GM23338 (cell line): ENCODE results near the gene COLQ. TPM values are rescaled to one million over a fixed set of nuclear protein-coding genes. Genes with fewer than 3 reads are reported as not detected.
"Not testable (repeated sequence)": the region's sequence is repeated elsewhere in the genome, so short reads cannot be mapped to it uniquely, and the experiment has no call there.

Experiments used
- ATAC-seq: fragments of 200-7000 bp; cut with Tn5 transposase; 3 replicates; pipeline ENCODE4 v1.9.1; 2020
- DNase-seq: peaks from one replicate; pipeline ENCODE4 v3.0.0-alpha.2; 2015; ENCODE audit warnings: low spot score
- H2AFZ ChIP-seq: fragments of 200-600 bp; sonication (generic); 2 replicates; pipeline ENCODE4 v1.8.0; 2016; ENCODE audit warnings: antibody characterized with exemption, mild to moderate bottlenecking, moderate library complexity
- H3F3A ChIP-seq: fragments of 200-600 bp; sonication (generic); replicated peaks from 2 replicates; pipeline ENCODE4 v1.8.0; 2017; ENCODE audit warnings: antibody characterized with exemption, mixed run types, low read depth
- H3K27ac ChIP-seq: fragments of 200-600 bp; sonication (generic); 2 replicates; pipeline ENCODE4 v1.6.1; 2016; ENCODE audit warnings: low read depth
- H3K27me3 ChIP-seq: fragments of 200-600 bp; sonication (generic); 2 replicates; pipeline ENCODE4 v1.8.0; 2016; ENCODE audit warnings: mild to moderate bottlenecking, mixed run types, moderate library complexity; ENCODE audit not compliant: insufficient read depth
- H3K36me3 ChIP-seq: fragments of 200-600 bp; sonication (generic); 2 replicates; pipeline ENCODE4 v1.8.0; 2016; ENCODE audit warnings: mild to moderate bottlenecking; ENCODE audit not compliant: insufficient read depth
- H3K4me1 ChIP-seq: fragments of 200-600 bp; sonication (generic); 2 replicates; pipeline ENCODE4 v1.8.0; 2016; ENCODE audit warnings: mild to moderate bottlenecking, moderate library complexity; ENCODE audit not compliant: insufficient read depth
- H3K4me2 ChIP-seq: fragments of 200-600 bp; sonication (generic); 2 replicates; pipeline ENCODE4 v1.7.1; 2017; ENCODE audit warnings: mixed run types
- H3K4me3 ChIP-seq: fragments of 200-600 bp; sonication (generic); 2 replicates; pipeline ENCODE4 v1.6.1; 2016; ENCODE audit warnings: mixed run types
- H3K79me2 ChIP-seq: fragments of 200-600 bp; sonication (generic); replicated peaks from 2 replicates; pipeline ENCODE4 v1.8.0; 2017; ENCODE audit warnings: mild to moderate bottlenecking; ENCODE audit not compliant: insufficient read depth
- H3K9me2 ChIP-seq: fragments of 200-600 bp; sonication (generic); 2 replicates; pipeline ENCODE4 v1.8.0; 2017; ENCODE audit not compliant: insufficient read depth
- H4K20me1 ChIP-seq: fragments of 200-600 bp; sonication (generic); replicated peaks from 2 replicates; pipeline ENCODE4 v1.8.0; 2017; ENCODE audit warnings: mild to moderate bottlenecking; ENCODE audit not compliant: insufficient read depth
- H3K27ac Mint-ChIP-seq: 2 replicates; pipeline ENCODE4 v1.8.0; 2020; ENCODE audit warnings: inconsistent platforms, mild to moderate bottlenecking, moderate library complexity, mixed read lengths
- H3K27me3 Mint-ChIP-seq: 3 replicates; pipeline ENCODE4 v1.8.0; 2022; ENCODE audit warnings: low read depth, mild to moderate bottlenecking, moderate library complexity, mixed read lengths, inconsistent platforms; ENCODE audit not compliant: insufficient read depth, poor library complexity
- H3K36me3 Mint-ChIP-seq: 3 replicates; pipeline ENCODE4 v1.8.0; 2021; ENCODE audit warnings: low read depth, mild to moderate bottlenecking, inconsistent platforms, moderate library complexity, mixed read lengths
- H3K4me1 Mint-ChIP-seq: 3 replicates; pipeline ENCODE4 v1.8.0; 2020; ENCODE audit warnings: mild to moderate bottlenecking, inconsistent platforms, mixed read lengths
- H3K4me3 Mint-ChIP-seq: 3 replicates; pipeline ENCODE4 v1.8.0; 2021; ENCODE audit warnings: moderate library complexity, mild to moderate bottlenecking, inconsistent platforms, mixed read lengths
- H3K9me3 Mint-ChIP-seq: 3 replicates; pipeline ENCODE4 v1.8.0; 2020; ENCODE audit warnings: moderate library complexity, mild to moderate bottlenecking, inconsistent platforms, mixed read lengths
- CREB1 ChIP-seq: fragments of 250-450 bp; sonication (Bioruptor Pico); IDR thresholded peaks from 2 replicates; pipeline ENCODE4 v1.5.0; 2020; ENCODE audit warnings: low read depth, mild to moderate bottlenecking, moderate library complexity
- EZH2 ChIP-seq: fragments of 200-600 bp; sonication (generic); IDR thresholded peaks from one replicate; pipeline ENCODE4 v1.8.0; 2017; ENCODE audit warnings: antibody characterized with exemption, mild to moderate bottlenecking, low read depth; ENCODE audit not compliant: unreplicated experiment
- EZH2phosphoT487 ChIP-seq: fragments of 200-600 bp; sonication (generic); IDR thresholded peaks from one replicate; pipeline ENCODE4 v1.8.1; 2018; ENCODE audit warnings: antibody characterized with exemption; ENCODE audit not compliant: unreplicated experiment
- POLR2AphosphoS5 ChIP-seq: IDR thresholded peaks from 2 replicates; pipeline ENCODE4 v1.6.1; 2016; ENCODE audit warnings: antibody characterized with exemption, low read depth
- STAT1 ChIP-seq: IDR thresholded peaks from one replicate; pipeline ENCODE4 v1.6.1; 2016; ENCODE audit warnings: antibody characterized with exemption; ENCODE audit not compliant: unreplicated experiment
- polyA plus RNA-seq: library from polyadenylated mRNA; unstranded; fragments of >200 nt; fragmentation: Nextera tagmentation; extraction: Ambion mirVana; gene quantifications from 2 replicates; pipeline ENCODE4 v1.2.1, GENCODE V29; 2016
- total RNA-seq: library from RNA; depleted of rRNA; stranded (reverse); fragments of >200 nt; shearing (Covaris generic); gene quantifications from 2 replicates; pipeline ENCODE4 v1.2.3, GENCODE V29; 2014
- TF ChIP-seq, protein P1 (sequence below): IDR thresholded peaks from one replicate; pipeline ENCODE4 v1.6.1; 2018; ENCODE audit warnings: antibody characterized with exemption; ENCODE audit not compliant: unreplicated experiment
- TF ChIP-seq, protein P2 (sequence below): fragments of 250-450 bp; sonication (Bioruptor Pico); IDR thresholded peaks from 2 replicates; pipeline ENCODE4 v1.5.0; 2020; ENCODE audit warnings: mild to moderate bottlenecking, moderate library complexity

COLQ gene
- total and polyA plus RNA-seq, 2 experiments from 2014 or later: 0.78 to 2.0 TPM

DNA sequence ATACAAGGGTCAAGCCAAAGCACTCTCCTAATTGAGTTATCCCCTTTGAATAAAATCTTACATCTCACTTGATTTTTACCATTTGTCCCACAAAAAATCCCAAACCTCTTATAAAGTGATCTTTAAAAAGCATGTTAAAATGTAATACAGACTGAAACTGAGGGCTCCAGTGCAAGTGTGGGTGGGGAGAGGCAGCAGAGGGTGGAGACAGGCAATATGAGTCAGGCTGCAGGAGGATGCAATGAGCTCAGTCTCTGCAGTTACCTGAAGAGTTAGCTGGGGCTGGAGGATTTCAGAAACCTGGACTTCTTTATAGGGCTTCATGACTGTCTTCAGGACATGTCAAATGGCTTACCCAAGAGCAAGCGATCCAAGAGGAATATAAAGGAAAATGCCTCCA, 14.2 kb upstream of the COLQ start (continued):
- TF ChIP-seq, protein P1, sequence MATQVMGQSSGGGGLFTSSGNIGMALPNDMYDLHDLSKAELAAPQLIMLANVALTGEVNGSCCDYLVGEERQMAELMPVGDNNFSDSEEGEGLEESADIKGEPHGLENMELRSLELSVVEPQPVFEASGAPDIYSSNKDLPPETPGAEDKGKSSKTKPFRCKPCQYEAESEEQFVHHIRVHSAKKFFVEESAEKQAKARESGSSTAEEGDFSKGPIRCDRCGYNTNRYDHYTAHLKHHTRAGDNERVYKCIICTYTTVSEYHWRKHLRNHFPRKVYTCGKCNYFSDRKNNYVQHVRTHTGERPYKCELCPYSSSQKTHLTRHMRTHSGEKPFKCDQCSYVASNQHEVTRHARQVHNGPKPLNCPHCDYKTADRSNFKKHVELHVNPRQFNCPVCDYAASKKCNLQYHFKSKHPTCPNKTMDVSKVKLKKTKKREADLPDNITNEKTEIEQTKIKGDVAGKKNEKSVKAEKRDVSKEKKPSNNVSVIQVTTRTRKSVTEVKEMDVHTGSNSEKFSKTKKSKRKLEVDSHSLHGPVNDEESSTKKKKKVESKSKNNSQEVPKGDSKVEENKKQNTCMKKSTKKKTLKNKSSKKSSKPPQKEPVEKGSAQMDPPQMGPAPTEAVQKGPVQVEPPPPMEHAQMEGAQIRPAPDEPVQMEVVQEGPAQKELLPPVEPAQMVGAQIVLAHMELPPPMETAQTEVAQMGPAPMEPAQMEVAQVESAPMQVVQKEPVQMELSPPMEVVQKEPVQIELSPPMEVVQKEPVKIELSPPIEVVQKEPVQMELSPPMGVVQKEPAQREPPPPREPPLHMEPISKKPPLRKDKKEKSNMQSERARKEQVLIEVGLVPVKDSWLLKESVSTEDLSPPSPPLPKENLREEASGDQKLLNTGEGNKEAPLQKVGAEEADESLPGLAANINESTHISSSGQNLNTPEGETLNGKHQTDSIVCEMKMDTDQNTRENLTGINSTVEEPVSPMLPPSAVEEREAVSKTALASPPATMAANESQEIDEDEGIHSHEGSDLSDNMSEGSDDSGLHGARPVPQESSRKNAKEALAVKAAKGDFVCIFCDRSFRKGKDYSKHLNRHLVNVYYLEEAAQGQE: no peak

DNA sequence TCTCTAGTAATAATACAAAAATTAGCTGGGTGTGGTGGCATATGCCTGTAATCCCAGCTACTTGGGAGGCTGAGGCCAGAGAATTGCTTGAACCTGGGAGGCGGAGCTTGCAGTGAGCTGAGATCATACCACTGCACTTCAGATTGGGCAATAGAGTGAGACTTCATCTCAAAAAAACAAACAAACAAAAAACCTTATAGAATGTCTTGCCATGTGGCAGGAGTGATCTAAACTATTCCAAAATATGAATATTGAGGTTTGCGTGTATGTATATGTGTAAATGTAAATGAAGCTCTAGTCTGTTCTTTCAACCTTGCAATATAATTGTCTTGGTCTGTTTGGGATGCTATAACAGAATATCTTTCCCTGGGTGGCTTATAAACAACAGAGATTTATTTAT, 11.1 kb upstream of the COLQ start:
- not testable (repeated sequence) for H3K27ac Mint-ChIP-seq, H3K4me2 ChIP-seq, H3K36me3 Mint-ChIP-seq, DNase-seq, H3K27me3 Mint-ChIP-seq, H4K20me1 ChIP-seq, H3K9me3 Mint-ChIP-seq, H3K4me1 ChIP-seq, H3K9me2 ChIP-seq, H3K79me2 ChIP-seq, ATAC-seq, H2AFZ ChIP-seq, H3K36me3 ChIP-seq, H3K4me3 ChIP-seq, H3F3A ChIP-seq, H3K4me3 Mint-ChIP-seq, H3K27ac ChIP-seq, H3K27me3 ChIP-seq, H3K4me1 Mint-ChIP-seq

DNA sequence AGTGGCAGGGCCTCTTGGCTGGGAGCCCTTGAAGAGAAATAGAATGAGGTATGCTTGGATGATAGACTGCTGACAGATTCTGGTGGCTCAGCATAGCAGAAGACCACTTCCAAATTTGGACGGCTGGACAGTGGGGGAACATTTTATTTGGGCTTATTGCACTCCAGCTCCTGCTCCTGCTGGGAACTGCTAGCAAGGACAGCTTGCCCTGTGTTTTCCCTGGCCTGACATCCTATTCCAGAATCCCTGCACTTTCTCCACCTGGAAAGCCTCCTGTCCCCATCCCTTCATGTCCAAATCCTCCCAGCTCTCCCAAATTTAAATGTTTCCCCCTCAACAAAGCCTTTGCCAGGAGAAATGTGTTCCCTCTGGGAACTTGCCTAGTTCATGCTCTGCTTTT, 9.8 kb upstream of the COLQ start:
- H3K27ac ChIP-seq: no peak overlapping the region
- H3K9me3 Mint-ChIP-seq: no peaks in the 10 kb centered on the region; the same call in 2 of the 3 replicates
- no peaks in the 10 kb centered on the region for H3F3A ChIP-seq
- no peaks in the 10 kb centered on the region for H3K9me2 ChIP-seq
- no peaks in the 10 kb centered on the region for H3K36me3 ChIP-seq
- H3K4me1 Mint-ChIP-seq: peaks cover 6% of the 10 kb centered on the region; the same call in 2 of the 3 replicates
- DNase-seq (no peak), ATAC-seq (no peak)
- H2AFZ ChIP-seq: no peak overlapping the region
- no peaks in the 10 kb centered on the region for H4K20me1 ChIP-seq
- no peak overlapping the region for H3K4me2 ChIP-seq
- no peaks in the 10 kb centered on the region for H3K36me3 Mint-ChIP-seq
- no peaks in the 10 kb centered on the region for H3K4me1 ChIP-seq
- no peak overlapping the region for H3K27ac Mint-ChIP-seq
- no peaks in the 10 kb centered on the region for H3K27me3 ChIP-seq
- H3K79me2 ChIP-seq: no peaks in the 10 kb centered on the region
- H3K4me3 Mint-ChIP-seq: no peak overlapping the region
- no peak overlapping the region for H3K4me3 ChIP-seq
- no peaks in the 10 kb centered on the region for H3K27me3 Mint-ChIP-seq
- TF ChIP-seq STAT1 (no peak), EZH2 (no peak), POLR2AphosphoS5 (no peak), CREB1 (CRISPR knock-in tag) (no peak), EZH2phosphoT487 (no peak)
- TF ChIP-seq, protein P2, sequence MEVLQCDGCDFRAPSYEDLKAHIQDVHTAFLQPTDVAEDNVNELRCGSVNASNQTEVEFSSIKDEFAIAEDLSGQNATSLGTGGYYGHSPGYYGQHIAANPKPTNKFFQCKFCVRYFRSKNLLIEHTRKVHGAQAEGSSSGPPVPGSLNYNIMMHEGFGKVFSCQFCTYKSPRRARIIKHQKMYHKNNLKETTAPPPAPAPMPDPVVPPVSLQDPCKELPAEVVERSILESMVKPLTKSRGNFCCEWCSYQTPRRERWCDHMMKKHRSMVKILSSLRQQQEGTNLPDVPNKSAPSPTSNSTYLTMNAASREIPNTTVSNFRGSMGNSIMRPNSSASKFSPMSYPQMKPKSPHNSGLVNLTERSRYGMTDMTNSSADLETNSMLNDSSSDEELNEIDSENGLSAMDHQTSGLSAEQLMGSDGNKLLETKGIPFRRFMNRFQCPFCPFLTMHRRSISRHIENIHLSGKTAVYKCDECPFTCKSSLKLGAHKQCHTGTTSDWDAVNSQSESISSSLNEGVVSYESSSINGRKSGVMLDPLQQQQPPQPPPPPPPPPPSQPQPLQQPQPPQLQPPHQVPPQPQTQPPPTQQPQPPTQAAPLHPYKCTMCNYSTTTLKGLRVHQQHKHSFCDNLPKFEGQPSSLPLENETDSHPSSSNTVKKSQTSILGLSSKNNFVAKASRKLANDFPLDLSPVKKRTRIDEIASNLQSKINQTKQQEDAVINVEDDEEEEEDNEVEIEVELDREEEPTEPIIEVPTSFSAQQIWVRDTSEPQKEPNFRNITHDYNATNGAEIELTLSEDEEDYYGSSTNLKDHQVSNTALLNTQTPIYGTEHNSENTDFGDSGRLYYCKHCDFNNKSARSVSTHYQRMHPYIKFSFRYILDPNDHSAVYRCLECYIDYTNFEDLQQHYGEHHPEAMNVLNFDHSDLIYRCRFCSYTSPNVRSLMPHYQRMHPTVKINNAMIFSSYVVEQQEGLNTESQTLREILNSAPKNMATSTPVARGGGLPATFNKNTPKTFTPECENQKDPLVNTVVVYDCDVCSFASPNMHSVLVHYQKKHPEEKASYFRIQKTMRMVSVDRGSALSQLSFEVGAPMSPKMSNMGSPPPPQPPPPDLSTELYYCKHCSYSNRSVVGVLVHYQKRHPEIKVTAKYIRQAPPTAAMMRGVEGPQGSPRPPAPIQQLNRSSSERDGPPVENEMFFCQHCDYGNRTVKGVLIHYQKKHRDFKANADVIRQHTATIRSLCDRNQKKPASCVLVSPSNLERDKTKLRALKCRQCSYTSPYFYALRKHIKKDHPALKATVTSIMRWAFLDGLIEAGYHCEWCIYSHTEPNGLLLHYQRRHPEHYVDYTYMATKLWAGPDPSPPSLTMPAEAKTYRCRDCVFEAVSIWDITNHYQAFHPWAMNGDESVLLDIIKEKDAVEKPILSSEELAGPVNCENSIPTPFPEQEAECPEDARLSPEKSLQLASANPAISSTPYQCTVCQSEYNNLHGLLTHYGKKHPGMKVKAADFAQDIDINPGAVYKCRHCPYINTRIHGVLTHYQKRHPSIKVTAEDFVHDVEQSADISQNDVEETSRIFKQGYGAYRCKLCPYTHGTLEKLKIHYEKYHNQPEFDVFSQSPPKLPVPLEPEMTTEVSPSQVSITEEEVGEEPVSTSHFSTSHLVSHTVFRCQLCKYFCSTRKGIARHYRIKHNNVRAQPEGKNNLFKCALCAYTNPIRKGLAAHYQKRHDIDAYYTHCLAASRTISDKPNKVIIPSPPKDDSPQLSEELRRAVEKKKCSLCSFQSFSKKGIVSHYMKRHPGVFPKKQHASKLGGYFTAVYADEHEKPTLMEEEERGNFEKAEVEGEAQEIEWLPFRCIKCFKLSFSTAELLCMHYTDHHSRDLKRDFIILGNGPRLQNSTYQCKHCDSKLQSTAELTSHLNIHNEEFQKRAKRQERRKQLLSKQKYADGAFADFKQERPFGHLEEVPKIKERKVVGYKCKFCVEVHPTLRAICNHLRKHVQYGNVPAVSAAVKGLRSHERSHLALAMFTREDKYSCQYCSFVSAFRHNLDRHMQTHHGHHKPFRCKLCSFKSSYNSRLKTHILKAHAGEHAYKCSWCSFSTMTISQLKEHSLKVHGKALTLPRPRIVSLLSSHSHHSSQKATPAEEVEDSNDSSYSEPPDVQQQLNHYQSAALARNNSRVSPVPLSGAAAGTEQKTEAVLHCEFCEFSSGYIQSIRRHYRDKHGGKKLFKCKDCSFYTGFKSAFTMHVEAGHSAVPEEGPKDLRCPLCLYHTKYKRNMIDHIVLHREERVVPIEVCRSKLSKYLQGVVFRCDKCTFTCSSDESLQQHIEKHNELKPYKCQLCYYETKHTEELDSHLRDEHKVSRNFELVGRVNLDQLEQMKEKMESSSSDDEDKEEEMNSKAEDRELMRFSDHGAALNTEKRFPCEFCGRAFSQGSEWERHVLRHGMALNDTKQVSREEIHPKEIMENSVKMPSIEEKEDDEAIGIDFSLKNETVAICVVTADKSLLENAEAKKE (CRISPR knock-in tag): no peak
- TF ChIP-seq, protein P1: no peak
